GM21737 (cell line): Measurements from ENCODE around the gene ALK.

Experiments
- ATAC-seq: cut with Tn5 transposase; IDR thresholded peaks from one replicate; pipeline ENCODE4 v1.9.1; 2021; ENCODE audit warnings: mild to moderate bottlenecking, moderate library complexity; ENCODE audit not compliant: unreplicated experiment

Gene ALK

DNA sequence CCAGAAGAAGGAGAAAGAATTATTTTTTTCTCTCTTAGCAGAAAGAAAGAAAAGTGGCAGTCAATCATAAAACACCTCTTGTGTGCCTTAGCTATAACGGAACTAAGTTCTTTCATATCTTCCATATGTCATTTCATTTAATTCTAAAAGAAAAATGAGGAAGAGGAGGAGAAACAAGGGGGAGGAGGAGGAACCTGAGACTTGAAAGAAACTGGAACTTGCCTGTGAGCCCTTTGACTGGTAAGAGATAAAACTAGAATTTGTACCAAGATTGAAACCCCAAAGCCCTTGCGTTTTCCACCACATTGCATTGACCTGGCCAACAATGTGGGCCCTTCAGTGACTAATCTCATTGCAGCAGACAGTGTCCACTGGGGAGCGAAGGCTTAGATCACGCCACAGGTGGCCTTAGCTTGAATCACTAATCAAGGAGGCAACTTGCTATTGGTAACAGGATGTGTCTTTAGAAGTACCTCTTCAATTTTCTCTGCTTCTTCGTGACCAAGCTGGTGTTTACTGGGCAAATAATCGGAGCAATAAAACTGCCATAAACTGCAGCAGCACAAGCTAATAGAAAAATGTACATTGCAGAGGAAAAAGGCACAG is 498.2 kb downstream of the ALK start:
- ATAC-seq: no peak

DNA sequence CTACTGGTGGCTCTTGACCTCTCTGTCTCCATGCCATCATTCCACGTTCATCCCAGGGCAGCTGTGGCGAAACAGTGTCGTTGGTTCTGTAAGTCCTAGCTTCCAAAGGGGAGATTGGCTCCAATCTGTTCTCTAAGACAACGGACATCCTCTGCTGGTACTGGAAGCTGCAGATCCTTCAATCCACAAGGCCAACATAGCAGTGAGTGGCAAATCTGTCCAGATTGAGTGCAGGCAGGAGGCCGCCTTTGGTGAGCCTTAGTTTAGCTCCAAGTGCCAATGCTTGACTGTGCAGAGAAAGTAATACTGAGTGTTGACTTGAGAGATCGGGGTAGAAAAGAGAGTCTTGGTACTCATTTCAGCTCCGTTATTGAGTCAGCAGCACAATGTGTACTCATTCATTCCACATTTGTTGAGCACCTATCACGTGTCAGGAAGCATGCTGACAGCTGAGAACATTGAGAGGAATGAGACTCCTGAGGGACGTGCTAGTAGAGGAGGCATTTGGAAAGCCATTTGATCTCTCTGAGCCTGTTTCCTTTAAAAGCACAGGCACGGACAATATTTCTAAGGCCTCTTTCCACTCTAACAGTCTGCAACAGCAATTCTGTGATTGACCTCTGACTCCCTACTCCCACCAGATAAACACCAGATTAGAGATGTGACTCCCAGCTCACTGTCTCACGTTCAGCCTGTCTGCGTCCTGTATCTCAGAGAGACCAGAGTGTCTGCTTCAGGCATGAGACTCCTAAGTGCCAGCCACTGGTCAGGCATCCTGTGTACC is 500.2 kb downstream of the ALK start:
- ATAC-seq: no peak

DNA sequence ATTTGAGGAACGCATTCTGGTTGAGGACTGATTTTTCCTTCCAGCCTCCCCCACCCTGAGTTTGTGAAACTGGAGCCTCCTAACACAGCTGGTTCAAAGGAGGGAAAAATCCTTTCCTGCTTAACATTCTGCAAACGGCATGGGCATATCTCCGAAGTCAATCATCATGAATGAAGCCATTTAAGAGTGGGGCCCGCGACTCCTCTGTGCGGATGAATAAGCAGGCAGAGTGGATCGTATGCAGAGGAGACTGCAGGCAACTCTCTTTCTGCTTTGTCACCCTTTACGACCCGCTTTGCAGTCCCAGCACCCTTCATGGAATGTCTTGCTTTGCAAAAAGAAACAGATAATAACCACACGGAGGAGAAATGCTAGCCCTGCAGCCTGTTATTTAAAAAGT is 500.9 kb downstream of the ALK start:
- no peak for ATAC-seq

DNA sequence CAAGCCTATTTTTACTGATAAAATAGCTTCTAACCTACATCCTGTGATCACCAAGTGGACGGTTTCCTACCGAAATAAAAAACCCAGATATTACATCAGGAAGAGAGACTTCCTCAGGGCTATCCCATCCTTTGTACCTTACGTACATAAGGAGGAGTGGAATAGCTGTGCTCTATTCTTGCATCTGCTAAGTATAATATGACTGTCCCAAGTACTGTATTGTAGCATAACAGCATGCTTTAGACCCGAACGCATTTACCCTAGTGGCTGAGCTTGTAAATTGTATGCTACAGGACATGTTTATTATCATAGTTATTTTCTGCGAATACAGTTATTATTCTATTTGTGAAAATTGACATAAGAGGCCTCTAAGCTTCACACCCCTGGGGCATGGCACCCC is 503.8 kb downstream of the ALK start:
- no peak for ATAC-seq

DNA sequence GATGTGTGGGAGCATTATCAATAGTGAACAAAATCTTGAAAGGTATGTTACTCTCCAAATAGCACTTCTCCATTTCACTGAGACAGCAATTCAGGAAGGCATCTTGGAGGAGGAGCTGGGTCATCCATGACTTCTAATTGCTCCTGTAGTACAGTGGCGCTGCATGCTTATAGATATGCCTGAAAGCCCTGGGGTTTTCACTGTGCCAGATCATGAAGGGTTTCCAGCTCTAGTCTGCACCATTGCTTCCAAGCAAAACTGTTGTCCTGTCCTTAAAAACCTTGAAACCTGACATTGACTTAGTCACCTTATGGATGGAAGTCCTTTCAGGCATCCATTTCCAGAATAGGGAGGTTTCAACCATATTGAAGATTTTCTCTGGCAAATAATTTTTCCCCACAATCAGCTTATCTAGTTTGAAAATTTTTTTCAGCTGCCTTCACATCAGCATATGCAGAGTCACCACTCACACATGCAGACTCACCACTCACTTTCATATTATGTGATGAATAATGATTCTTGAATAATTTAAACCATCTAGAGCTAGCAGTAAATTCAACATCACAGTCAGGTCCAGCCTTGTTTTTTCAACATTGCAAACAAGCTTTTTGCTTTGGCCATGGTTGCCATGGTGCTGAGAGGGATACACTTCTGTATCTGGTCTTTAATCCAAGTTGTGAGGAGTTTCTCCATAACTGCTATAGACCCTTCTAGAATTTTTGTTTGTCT is 509.0 kb downstream of the ALK start:
- no peak for ATAC-seq

DNA sequence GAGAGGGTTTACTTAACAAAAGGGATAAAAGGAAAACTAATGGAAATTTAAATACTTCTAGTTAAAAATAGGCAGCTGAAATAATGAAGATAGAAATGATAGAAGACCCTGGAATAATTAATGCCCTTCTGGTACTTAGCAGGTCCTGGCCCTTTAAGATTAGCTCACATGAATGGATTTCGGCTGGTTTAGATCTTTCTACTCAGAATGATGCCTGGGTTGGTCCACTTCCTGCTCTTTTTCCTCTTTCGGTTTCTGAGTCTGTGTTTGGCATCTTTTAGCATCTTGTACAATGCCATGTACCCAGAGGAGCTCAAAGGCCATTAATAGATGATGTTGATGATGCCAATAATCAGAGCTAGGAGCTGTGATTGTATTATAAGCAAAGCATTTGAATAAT is 515.7 kb downstream of the ALK start:
- ATAC-seq: no peak

DNA sequence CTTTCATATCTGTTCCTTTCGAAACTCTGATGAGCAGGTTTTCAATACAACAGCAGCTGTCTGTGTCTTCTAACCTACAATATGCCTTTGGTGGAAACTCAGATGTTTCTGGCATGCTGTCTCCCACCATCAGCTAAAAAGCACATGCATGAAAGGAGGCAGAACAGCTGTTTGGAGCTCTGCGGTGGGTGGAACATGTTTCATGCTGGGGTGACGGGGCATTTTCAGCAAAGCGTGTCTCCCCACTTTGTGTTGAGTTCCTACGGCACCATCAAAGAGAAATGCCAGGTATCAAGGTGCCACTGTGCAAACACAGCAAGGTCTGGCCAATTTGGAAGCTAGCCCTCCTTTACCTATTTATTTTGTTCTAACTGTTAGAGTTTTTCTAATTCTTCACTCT is 516.1 kb downstream of the ALK start:
- ATAC-seq: no peak

DNA sequence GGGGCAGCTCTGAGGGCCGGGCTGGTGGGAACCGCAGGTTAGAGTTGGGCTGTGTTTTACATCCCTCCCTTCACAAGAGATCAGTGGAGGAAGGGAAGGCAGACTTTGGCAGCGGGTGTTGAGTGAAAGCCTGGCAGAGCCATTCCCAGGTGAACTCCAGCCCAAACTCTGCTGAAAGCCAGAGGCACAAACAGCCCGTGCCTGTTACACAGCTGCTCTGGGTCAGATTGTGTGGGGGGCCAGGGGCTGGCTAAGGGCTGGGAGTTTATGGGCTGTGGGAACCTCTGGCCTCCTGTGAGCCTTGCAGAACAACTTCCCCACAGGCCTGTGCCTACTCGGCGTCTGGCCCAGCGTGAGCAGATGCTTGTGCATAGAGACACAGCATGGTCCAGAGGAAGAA is 519.4 kb downstream of the ALK start:
- ATAC-seq: no peak

DNA sequence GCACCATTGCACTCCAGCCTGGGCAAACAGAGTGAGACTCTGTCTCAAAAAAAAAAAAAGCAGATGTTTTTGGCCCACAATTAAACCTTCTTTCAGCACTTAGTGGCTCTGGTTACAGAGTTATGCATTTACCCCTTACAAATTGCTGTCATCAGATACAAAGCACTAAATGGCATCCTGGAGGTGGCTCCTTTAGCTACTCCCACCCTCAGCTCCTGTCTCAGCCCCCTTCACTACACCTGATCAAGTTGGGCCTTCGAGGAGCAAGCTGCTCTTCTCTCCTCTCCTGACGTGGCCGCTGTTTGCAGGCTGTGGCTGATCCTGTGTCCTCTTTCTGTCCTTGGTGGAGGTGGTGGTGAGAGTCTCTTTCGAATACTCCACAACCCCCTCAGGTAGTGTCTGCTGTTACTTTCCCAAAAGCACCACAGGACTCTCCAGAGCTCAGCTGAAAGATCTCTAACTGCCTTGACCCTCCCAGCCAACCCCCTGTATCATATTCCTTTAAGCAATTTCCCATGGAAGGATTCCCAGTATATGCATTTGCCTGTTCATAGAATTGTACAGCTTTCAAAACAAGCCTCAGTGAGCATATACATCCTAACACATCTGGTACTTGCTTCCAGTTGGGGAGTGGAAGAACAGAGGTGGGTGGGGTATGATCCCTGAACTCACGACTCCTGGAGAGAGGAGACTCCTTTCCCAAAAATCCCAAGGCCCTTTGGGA is 520.3 kb downstream of the ALK start:
- ATAC-seq: no peak

DNA sequence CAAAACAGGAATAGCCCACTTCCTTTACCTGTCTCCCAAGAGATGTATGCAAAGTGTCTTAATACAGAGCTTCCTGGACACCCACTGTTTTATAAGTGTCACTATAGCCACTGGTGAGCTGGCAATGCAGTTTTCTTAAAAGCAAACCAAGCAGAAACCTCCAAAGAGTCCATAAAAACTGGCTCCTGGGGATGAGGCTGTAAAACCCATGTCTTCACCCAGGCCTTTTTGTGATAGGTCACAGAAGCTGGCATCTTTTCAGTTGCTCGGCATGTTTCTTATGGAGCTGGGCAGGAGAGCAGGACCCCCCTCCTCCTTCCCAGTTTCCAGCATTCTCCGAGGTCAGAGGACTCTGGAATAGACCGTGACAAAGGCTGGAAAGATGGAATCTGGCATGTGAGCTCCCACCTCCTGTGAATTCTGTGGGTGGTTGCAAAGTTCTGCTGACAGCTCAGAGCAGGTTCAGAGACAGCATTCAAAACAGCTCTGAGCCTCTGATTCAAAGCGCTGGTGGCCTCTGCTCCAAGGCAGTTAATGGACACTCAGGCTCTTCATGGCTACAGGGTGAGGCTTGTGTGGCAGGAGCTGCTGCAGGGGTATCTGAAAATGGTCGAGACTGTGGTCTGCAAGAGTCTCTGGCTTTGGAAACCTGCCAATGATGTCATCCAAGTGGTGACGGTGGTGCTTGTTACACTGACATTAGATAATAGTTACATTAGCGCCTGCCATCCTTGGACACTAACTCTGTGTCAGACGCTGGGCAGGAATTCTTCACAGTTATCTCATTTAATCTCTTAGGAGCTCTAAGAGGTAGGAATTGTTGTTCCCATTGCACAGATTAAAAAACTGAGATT is 522.8 kb downstream of the ALK start:
- no peak for ATAC-seq

DNA sequence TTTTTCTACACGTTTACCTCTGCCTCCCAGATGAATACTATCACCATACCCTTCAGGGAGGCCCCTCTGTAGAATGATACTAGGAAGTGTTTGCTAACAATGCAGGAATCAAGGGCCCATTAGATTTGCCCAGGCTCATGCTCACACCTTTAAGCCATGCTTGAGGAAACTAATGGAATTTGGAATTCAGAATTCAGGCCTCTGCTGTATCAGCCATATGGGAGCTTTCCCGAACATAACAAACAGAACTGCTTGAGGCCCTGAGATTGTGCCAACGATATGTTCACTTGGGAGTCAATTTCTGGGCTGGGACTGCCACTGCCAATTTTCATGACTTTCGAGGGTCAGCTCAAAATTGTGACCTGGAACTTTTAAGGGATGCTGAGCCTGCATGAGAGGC is 523.7 kb downstream of the ALK start:
- ATAC-seq: no peak

DNA sequence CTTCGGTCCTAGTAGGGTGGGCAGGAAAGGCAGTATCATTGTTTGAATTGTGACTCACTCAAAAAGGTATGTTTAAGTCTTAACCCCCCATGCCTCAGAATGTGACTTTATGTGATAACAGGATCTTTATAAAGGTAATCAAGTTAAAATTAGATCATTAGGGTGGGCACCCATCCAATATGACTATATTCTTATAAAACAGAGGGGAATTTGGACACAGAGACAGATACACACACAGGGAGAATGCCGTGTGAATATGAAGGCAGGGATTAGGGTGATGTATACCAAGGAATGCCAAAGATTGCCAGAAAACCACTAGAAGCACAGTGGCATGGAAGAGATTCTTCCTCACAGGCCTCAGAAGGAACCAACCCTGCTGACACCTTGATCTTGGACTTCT is 524.3 kb downstream of the ALK start:
- no peak for ATAC-seq

DNA sequence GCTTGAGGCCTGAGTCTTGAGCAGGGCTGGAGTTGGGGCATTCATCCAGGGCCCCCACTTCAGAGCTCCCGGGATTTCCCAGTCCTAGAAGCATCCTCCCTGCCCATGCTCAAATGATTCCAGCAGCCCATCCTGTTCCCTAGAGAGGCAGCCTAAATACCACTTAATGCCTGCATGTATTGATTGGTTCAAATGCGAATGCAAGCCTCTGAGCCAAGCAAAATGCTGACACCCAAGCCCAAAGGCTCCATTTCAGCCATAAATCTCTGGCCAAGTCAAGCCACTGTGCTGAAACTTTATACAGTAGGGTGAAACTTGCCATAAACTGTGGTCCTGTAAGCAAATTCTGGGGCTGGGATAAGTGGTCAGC is 526.4 kb downstream of the ALK start:
- no peak for ATAC-seq

DNA sequence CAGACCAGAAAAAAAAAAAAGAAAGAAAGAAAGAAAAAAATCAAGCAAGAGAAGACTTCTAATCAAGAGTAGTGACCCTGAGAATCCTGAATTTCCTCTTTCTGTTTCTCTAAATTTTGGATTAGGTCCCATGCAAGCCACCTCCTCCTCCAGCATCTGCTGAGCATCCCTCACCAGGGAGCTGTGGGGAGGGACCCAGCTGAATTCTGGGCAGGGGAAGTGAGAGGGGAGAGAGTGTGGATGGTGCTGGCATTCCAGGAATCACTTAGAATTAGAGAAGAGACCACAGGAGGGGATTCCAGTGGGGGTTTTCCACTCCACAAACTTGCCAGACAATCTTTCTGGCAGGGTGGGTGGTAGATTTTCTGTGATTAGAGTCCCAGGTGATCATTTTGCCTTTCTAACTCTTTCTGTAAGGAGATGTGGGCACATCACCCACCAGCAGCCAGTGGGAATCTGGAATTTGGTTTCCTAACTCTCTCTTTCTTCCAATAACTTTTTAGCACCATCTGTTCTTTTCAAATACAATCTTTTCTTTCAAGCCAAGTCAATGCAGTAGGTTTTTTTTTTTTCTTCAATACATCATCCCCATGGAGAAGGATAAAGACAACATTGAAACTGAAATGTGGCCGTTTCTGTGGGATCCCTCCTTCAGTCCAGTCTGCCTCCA is 526.9 kb downstream of the ALK start:
- ATAC-seq: no peak

DNA sequence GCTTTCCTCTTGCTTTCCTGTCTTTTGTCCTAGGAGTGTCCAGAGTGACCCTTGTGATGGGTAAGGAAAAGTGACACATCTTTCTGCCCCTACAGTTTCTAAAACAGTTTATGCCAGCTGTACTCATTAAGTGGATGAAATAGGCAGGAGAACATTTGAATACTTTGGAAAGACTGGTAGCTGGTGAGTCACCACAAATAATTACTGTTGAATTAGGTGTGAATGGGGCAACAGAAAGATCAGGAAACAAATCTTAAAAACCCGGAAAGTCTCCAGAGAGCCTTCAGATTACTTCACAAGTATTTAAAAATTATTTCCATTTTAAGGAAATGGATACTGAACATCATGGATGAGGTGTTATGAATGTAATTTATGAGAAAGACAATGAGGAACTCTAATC is 527.7 kb downstream of the ALK start:
- no peak for ATAC-seq

DNA sequence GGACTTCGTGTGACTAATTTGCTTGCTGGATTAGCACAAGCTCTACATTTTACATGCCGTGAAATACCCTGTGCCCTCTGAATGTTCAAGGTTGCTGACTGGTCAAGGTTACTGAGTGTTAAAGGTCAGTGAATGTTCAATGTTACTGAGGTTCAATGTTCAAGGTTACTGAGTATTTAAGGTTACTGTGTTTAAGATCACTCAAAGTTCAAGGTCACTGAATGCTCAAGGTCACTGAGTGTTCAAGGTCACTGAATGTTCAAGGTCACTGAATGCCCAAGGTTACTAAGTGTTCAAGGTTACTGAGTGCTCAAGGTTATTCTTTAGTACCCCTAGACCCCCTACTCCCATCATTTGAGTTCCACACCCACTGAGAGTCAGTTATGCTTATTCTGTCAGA is 528.6 kb downstream of the ALK start:
- ATAC-seq: no peak

DNA sequence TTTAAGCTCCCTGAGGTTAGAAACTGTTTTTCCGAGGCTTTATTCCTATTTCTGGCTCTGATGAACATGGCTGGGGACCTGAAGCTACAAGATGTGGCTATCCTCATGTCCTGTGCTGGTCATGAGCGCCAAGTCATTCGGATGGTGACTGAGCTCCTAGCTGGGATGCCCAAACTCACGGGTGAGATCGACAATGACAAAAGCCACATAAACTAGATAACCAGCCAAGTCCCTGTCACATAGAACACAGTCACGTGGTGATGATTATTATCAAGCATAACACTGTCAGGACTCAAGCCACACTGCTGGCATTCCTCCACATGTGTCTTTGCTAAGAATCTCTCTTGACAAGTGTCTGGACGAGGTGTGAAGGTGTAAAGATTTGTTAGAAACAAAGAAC is 531.2 kb downstream of the ALK start:
- ATAC-seq: no peak

DNA sequence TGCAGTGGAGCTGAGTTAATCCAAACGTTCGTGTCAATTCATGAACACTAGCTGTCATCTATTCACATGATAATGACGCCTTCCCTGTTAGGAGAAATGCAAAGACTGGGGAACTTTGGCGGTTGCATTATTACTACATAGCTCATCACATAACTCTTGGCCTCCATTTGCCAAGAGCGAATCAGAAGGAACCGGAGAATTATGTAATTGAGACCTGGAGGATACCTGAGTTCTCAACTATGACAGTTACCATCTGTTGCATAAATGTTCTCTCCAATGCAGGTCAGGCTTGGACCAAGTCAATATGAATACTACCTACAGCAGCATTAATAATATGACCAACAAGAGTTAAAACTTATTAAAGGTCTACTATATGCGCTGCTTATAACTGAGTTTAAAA is 531.7 kb downstream of the ALK start:
- no peak for ATAC-seq

DNA sequence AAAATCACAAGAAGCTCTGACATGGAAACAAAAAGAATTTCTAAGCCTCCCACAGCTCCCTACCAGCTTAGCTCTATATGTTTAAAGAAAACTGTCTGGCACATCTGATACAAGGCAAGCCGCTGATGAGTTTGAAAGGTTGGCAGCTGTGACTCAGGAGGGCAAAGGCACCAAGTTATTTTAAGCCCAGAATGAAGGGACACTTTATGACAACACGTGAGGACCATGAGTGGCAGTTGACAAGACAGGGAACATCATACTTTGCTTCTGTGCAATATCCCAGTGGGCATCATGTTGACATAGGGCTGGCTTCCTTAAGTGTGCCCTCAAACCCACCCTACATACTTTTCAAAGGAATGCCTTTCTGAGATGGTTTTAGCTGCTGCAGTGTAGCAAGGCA is 533.3 kb downstream of the ALK start:
- ATAC-seq: no peak

DNA sequence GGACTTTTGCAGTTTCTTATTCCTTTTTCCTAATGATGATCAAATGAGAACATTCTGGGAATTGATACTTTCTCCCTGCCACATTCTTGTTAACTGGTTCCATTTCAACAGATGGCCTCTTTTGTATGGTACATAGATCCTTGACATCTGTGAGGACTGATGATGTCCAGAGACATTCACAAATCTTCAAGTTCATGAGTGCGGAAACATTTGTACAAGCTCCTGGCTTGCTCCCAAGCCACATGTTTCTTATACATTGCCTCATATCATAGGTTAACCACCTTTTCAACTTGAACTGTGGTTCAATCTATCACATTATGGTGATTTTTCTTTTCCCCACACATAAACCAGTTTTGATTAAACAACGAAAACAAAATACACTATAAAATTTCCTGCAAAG is 538.9 kb downstream of the ALK start:
- ATAC-seq: no peak
